Measurements from ENCODE around the gene PHKA1.

DNA sequence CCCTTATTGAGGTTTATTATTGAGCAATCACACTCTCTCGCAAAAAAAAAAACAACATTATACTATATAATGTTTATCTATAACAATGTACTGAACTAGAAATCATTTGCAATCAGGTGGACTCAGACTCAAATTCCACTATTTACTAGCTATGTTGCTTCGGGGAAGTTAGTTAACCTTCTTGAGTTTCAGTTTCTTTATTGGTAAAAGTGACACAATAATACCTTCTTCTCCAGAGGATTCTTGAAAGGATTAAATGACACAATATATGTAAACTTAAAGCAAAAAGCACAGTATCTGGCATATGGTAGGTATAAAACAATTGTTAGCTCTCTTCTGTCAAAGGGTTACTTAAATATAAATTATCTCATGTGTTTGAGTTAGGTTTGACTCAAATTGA is 110.0 kb downstream of the PHKA1 start:
- TF ChIP-seq POLR2AphosphoS5 (IDR thresholded peaks at IDR 0.05; ENCODE audit: low read depth) = no peak
- TF ChIP-seq, protein P1, sequence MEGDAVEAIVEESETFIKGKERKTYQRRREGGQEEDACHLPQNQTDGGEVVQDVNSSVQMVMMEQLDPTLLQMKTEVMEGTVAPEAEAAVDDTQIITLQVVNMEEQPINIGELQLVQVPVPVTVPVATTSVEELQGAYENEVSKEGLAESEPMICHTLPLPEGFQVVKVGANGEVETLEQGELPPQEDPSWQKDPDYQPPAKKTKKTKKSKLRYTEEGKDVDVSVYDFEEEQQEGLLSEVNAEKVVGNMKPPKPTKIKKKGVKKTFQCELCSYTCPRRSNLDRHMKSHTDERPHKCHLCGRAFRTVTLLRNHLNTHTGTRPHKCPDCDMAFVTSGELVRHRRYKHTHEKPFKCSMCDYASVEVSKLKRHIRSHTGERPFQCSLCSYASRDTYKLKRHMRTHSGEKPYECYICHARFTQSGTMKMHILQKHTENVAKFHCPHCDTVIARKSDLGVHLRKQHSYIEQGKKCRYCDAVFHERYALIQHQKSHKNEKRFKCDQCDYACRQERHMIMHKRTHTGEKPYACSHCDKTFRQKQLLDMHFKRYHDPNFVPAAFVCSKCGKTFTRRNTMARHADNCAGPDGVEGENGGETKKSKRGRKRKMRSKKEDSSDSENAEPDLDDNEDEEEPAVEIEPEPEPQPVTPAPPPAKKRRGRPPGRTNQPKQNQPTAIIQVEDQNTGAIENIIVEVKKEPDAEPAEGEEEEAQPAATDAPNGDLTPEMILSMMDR (conservative IDR thresholded peaks at IDR 0.05; ENCODE audit: low read depth in 2 of 2) = no peak

All from GM23338 (cell line).